HEK293 (cell line): ENCODE results near the gene WNT2.

Source experiments
- CTCF ChIA-PET: fragments of 350-600 bp; formaldehyde crosslinking; extraction: SDS; loops from one replicate; lab custom pipeline; 2021; ENCODE audit warnings: antibody characterized with exemption; lab: Yijun Ruan, JAX
- POLR2A ChIA-PET: fragments of 300-600 bp; formaldehyde crosslinking; extraction: SDS; loops from one replicate; lab custom pipeline; 2020; ENCODE audit warnings: antibody characterized with exemption, inconsistent platforms; lab: Yijun Ruan, JAX
- H3K27ac ChIP-seq: fragments of 200-500 bp; sonication (Bioruptor generic); 2 replicates; pipeline ENCODE4 v1.5.1; 2014; ENCODE audit warnings: low read depth, low read length, control low read depth, inconsistent platforms; ENCODE audit errors: extremely low read depth
- H3K36me3 ChIP-seq, 2 experiments: fragments of 200-500 bp in 1 of 2; sonication (Bioruptor generic) in 1 of 2; 1 replicate in 1 of 2; 2 replicates in 1 of 2; pipeline ENCODE4 v1.5.1; 2014 to 2017; ENCODE audit warnings: inconsistent platforms in 2 of 2, low read length in 2 of 2; ENCODE audit not compliant: control insufficient read depth in 2 of 2, insufficient read depth in 1 of 2
- H3K4me1 ChIP-seq: fragments of 200-500 bp; sonication (Bioruptor generic); 2 replicates; pipeline ENCODE4 v1.5.1; 2014; ENCODE audit warnings: mild to moderate bottlenecking, low read length, inconsistent platforms; ENCODE audit not compliant: control insufficient read depth, insufficient read depth
- H3K4me3 ChIP-seq: 2 replicates; pipeline ENCODE4 v1.5.1; 2011; ENCODE audit warnings: low read depth, mild to moderate bottlenecking, control low read depth, low read length, moderate library complexity
- H3K9me3 ChIP-seq: fragments of 200-500 bp; sonication (Bioruptor generic); 2 replicates; pipeline ENCODE4 v1.5.1; 2014; ENCODE audit warnings: low read depth, low read length, inconsistent platforms; ENCODE audit not compliant: control insufficient read depth, insufficient read depth
- KLF8 ChIP-seq: fragments of 450-650 bp; formaldehyde crosslinking; IDR thresholded peaks from 2 replicates; pipeline ENCODE4 v1.5.1; 2016; ENCODE audit warnings: missing biosample characterization, missing genetic modification characterization
- ZNF112 ChIP-seq: fragments of 450-650 bp; formaldehyde crosslinking; IDR thresholded peaks from 2 replicates; pipeline ENCODE4 v1.5.0; 2017; ENCODE audit warnings: missing biosample characterization, missing genetic modification characterization
- ZNF155 ChIP-seq: fragments of 450-650 bp; formaldehyde crosslinking; IDR thresholded peaks from 2 replicates; pipeline ENCODE4 v1.5.1; 2016; ENCODE audit warnings: missing biosample characterization, missing genetic modification characterization
- ZNF202 ChIP-seq: fragments of 450-650 bp; formaldehyde crosslinking; IDR thresholded peaks from 2 replicates; pipeline ENCODE4 v1.5.1; 2016; ENCODE audit warnings: missing biosample characterization, missing genetic modification characterization, borderline replicate concordance
- ZNF221 ChIP-seq: fragments of 450-650 bp; formaldehyde crosslinking; IDR thresholded peaks from 2 replicates; pipeline ENCODE4 v1.5.1; 2017; ENCODE audit warnings: missing biosample characterization, missing genetic modification characterization, borderline replicate concordance
- ZNF274 ChIP-seq, 2 experiments: fragments of 200-500 bp in 1 of 2; fragments of 450-650 bp in 1 of 2; sonication (Bioruptor generic) in 1 of 2; formaldehyde crosslinking in 1 of 2; IDR thresholded peaks; 2 replicates each; pipeline versions ENCODE4 v1.5.1 to v1.6.1; 2014 to 2016; ENCODE audit warnings: borderline replicate concordance in 1 of 2, inconsistent platforms in 1 of 2, low read length in 1 of 2, missing biosample characterization in 1 of 2, missing genetic modification characterization in 1 of 2
- ZNF555 ChIP-seq: fragments of 450-650 bp; formaldehyde crosslinking; conservative IDR thresholded peaks from 2 replicates; pipeline ENCODE4 v1.5.1; 2017; ENCODE audit warnings: missing biosample characterization, mild to moderate bottlenecking, missing genetic modification characterization, inconsistent platforms
- ZNF610 ChIP-seq: fragments of 450-650 bp; formaldehyde crosslinking; IDR thresholded peaks from 2 replicates; pipeline ENCODE4 v1.5.1; 2016; ENCODE audit warnings: missing biosample characterization, missing genetic modification characterization, borderline replicate concordance
- ZNF776 ChIP-seq: fragments of 450-650 bp; formaldehyde crosslinking; IDR thresholded peaks from 2 replicates; pipeline ENCODE4 v1.5.0; 2017; ENCODE audit warnings: missing biosample characterization, missing genetic modification characterization, borderline replicate concordance
- ZNF785 ChIP-seq: fragments of 450-650 bp; formaldehyde crosslinking; IDR thresholded peaks from 2 replicates; pipeline ENCODE4 v1.5.1; 2016; ENCODE audit warnings: missing biosample characterization, missing genetic modification characterization
- ZNF843 ChIP-seq: fragments of 450-650 bp; formaldehyde crosslinking; IDR thresholded peaks from 2 replicates; pipeline ENCODE4 v1.5.1; 2016; ENCODE audit warnings: missing biosample characterization, missing genetic modification characterization
- TF ChIP-seq, protein P1 (sequence below): fragments of 450-650 bp; formaldehyde crosslinking; IDR thresholded peaks from 2 replicates; pipeline ENCODE4 v1.5.1; 2016; ENCODE audit warnings: missing biosample characterization, missing genetic modification characterization
- TF ChIP-seq, protein P2 (sequence below): fragments of 450-650 bp; formaldehyde crosslinking; IDR thresholded peaks from 2 replicates; pipeline ENCODE4 v1.5.1; 2016; ENCODE audit warnings: missing biosample characterization, missing genetic modification characterization, borderline replicate concordance
- TF ChIP-seq, protein P3 (sequence below): fragments of 450-650 bp; formaldehyde crosslinking; conservative IDR thresholded peaks from 2 replicates; pipeline ENCODE4 v1.5.1; 2016; ENCODE audit warnings: low read depth, missing biosample characterization, missing genetic modification characterization
- TF ChIP-seq, protein P4 (sequence below): fragments of 450-650 bp; formaldehyde crosslinking; IDR thresholded peaks from 2 replicates; pipeline ENCODE4 v1.5.1; 2017; ENCODE audit warnings: missing biosample characterization, missing genetic modification characterization
- TF ChIP-seq, protein P5 (sequence below): fragments of 450-650 bp; formaldehyde crosslinking; IDR thresholded peaks from 2 replicates; pipeline ENCODE4 v1.5.1; 2016; ENCODE audit warnings: missing biosample characterization, missing genetic modification characterization

Gene WNT2

DNA sequence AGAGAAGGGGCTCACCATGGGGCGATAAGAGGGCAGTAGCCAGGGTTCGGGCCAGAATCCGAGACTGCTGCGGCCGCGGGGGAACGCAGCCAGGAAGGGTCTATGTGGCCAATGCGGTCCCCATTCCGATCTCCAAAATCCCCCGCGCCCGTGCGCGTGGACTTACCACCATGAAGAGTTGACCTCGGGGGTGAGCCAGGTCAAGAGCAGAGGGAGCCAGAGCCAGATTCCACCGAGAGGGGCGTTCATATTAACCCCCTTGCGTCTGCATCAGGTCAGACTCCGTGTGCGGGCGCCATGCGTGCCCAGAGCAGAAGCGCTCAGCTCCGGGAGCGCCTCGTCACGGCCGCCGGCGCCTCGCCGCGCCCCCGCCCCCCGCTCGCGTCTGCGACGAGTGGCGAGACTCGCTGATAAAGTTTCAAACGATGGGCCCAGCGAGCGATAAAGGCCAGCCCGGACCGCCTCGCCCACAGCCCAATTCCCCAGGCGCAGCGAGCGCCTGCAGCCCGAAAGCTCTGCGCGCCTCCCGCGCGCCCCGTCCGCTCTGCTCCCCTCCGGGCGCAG lies at the start of gene WNT2 (continued):
- TF ChIP-seq ZNF274 (IDR thresholded peaks at IDR 0.05; ENCODE audit: low read length) (no peak), ZNF274 (tag by site-specific recombination; IDR thresholded peaks at IDR 0.05; ENCODE audit: borderline replicate concordance) (no peak), ZNF776 (tag by site-specific recombination) (no peak), ZNF555 (tag by site-specific recombination) (no peak)
- TF ChIP-seq, protein P1, sequence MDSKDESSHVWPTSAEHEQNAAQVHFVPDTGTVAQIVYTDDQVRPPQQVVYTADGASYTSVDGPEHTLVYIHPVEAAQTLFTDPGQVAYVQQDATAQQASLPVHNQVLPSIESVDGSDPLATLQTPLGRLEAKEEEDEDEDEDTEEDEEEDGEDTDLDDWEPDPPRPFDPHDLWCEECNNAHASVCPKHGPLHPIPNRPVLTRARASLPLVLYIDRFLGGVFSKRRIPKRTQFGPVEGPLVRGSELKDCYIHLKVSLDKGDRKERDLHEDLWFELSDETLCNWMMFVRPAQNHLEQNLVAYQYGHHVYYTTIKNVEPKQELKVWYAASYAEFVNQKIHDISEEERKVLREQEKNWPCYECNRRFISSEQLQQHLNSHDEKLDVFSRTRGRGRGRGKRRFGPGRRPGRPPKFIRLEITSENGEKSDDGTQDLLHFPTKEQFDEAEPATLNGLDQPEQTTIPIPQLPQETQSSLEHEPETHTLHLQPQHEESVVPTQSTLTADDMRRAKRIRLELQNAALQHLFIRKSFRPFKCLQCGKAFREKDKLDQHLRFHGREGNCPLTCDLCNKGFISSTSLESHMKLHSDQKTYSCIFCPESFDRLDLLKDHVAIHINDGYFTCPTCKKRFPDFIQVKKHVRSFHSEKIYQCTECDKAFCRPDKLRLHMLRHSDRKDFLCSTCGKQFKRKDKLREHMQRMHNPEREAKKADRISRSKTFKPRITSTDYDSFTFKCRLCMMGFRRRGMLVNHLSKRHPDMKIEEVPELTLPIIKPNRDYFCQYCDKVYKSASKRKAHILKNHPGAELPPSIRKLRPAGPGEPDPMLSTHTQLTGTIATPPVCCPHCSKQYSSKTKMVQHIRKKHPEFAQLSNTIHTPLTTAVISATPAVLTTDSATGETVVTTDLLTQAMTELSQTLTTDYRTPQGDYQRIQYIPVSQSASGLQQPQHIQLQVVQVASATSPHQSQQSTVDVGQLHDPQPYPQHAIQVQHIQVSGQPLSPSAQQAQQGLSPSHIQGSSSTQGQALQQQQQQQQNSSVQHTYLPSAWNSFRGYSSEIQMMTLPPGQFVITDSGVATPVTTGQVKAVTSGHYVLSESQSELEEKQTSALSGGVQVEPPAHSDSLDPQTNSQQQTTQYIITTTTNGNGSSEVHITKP (tag by site-specific recombination): peak; percentile 52

DNA sequence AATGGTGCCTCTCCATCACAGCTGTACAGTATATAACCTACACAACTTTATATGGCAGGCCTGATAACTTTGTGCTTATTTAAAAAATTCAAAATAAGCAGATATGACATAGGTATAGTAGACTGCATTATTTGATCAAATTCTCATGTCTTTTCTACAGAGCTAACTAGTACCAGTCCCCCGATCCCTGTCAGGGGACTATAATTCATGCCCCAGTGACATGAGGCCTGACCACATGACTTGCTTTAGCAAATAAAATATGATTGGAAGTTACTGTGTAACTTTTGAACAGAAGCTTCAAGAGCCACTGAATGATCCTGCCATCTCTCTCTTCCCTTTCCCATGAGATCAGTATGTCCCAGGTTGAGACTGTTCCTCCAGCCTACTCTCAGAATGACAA lies 49.2 kb upstream of the WNT2 start:
- Histone ChIP-seq H3K9me3 (no peaks in the 10 kb centered on the region), H3K27ac (no peak overlapping the region), H3K4me3 (no peak overlapping the region), H3K4me1 (no peaks in the 10 kb centered on the region), H3K36me3 (no peaks in the 10 kb centered on the region)
- ChIA-PET POLR2A (no interaction called here), CTCF (no interaction called here)
- TF ChIP-seq, protein P2, sequence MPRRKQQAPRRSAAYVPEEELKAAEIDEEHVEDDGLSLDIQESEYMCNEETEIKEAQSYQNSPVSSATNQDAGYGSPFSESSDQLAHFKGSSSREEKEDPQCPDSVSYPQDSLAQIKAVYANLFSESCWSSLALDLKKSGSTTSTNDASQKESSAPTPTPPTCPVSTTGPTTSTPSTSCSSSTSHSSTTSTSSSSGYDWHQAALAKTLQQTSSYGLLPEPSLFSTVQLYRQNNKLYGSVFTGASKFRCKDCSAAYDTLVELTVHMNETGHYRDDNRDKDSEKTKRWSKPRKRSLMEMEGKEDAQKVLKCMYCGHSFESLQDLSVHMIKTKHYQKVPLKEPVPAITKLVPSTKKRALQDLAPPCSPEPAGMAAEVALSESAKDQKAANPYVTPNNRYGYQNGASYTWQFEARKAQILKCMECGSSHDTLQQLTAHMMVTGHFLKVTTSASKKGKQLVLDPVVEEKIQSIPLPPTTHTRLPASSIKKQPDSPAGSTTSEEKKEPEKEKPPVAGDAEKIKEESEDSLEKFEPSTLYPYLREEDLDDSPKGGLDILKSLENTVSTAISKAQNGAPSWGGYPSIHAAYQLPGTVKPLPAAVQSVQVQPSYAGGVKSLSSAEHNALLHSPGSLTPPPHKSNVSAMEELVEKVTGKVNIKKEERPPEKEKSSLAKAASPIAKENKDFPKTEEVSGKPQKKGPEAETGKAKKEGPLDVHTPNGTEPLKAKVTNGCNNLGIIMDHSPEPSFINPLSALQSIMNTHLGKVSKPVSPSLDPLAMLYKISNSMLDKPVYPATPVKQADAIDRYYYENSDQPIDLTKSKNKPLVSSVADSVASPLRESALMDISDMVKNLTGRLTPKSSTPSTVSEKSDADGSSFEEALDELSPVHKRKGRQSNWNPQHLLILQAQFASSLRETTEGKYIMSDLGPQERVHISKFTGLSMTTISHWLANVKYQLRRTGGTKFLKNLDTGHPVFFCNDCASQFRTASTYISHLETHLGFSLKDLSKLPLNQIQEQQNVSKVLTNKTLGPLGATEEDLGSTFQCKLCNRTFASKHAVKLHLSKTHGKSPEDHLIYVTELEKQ (tag by site-specific recombination): no peak
- no peak for TF ChIP-seq KLF8 (tag by site-specific recombination)
- TF ChIP-seq ZNF610 (tag by site-specific recombination): no peak
- no peak for TF ChIP-seq ZNF785
- TF ChIP-seq, protein P3, sequence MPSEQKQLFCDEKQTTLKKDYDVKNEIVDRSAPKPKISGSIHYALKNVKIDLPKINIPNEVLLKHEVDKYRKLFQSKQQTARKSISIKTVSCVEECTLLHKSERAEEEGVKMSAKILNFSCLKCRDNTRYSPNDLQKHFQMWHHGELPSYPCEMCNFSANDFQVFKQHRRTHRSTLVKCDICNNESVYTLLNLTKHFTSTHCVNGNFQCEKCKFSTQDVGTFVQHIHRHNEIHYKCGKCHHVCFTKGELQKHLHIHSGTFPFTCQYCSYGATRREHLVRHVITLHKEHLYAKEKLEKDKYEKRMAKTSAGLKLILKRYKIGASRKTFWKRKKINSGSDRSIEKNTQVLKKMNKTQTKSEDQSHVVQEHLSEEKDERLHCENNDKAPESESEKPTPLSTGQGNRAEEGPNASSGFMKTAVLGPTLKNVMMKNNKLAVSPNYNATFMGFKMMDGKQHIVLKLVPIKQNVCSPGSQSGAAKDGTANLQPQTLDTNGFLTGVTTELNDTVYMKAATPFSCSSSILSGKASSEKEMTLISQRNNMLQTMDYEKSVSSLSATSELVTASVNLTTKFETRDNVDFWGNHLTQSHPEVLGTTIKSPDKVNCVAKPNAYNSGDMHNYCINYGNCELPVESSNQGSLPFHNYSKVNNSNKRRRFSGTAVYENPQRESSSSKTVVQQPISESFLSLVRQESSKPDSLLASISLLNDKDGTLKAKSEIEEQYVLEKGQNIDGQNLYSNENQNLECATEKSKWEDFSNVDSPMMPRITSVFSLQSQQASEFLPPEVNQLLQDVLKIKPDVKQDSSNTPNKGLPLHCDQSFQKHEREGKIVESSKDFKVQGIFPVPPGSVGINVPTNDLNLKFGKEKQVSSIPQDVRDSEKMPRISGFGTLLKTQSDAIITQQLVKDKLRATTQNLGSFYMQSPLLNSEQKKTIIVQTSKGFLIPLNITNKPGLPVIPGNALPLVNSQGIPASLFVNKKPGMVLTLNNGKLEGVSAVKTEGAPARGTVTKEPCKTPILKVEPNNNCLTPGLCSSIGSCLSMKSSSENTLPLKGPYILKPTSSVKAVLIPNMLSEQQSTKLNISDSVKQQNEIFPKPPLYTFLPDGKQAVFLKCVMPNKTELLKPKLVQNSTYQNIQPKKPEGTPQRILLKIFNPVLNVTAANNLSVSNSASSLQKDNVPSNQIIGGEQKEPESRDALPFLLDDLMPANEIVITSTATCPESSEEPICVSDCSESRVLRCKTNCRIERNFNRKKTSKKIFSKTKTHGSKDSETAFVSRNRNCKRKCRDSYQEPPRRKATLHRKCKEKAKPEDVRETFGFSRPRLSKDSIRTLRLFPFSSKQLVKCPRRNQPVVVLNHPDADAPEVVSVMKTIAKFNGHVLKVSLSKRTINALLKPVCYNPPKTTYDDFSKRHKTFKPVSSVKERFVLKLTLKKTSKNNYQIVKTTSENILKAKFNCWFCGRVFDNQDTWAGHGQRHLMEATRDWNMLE (tag by site-specific recombination): no peak
- no peak for TF ChIP-seq ZNF843 (tag by site-specific recombination)
- no peak for TF ChIP-seq ZNF221
- no peak for TF ChIP-seq ZNF155 (tag by site-specific recombination)
- TF ChIP-seq, protein P4, sequence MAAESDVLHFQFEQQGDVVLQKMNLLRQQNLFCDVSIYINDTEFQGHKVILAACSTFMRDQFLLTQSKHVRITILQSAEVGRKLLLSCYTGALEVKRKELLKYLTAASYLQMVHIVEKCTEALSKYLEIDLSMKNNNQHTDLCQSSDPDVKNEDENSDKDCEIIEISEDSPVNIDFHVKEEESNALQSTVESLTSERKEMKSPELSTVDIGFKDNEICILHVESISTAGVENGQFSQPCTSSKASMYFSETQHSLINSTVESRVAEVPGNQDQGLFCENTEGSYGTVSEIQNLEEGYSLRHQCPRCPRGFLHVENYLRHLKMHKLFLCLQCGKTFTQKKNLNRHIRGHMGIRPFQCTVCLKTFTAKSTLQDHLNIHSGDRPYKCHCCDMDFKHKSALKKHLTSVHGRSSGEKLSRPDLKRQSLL: no peak
- TF ChIP-seq, protein P1 (tag by site-specific recombination): no peak
- TF ChIP-seq, protein P5, sequence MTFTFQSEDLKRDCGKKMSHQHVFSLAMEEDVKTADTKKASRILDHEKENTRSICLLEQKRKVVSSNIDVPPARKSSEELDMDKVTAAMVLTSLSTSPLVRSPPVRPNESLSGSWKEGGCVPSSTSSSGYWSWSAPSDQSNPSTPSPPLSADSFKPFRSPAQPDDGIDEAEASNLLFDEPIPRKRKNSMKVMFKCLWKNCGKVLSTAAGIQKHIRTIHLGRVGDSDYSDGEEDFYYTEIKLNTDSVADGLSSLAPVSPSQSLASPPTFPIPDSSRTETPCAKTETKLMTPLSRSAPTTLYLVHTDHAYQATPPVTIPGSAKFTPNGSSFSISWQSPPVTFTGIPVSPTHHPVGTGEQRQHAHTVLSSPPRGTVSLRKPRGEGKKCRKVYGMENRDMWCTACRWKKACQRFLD: no peak
- TF ChIP-seq ZNF202 (tag by site-specific recombination): no peak
- TF ChIP-seq ZNF112 (tag by site-specific recombination): no peak
